ENCODE data around the gene PLA2G6. TPM values are rescaled to one million over a fixed set of nuclear protein-coding genes. Genes with fewer than 3 reads are reported as not detected.
"Not testable (repeated sequence)": the region's sequence is repeated elsewhere in the genome, so short reads cannot be mapped to it uniquely, and the experiment has no call there.

The PLA2G6 gene
- total and polyA plus RNA-seq, 4 donors = 8.8 to 74.1 (median 25.4) TPM

DNA sequence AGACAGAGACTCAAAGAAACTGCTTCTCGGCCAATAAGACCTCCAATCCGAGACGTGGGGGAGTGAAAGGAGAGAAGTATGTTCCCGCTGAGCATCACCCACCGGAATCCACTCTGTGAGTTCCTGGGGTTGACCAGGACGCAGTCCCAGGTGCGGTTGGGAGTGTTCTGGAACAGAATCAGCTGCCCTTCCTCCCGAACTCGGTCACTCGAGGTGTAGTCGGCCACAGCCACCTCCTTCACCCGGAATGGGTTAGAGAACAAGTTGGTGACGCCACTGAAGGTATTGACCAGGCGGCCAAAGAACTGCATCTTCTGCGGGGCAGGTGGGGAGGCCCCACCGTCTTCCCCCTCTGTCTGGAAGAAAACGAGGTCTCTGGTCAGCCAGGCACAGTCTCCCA lies 12.5 kb downstream of the PLA2G6 start:
- intact Hi-C loops (cut with DNase I) = no loop called here
- Histone ChIP-seq H3K27me3 (ENCODE audit: control insufficient read depth in 1 of 2, insufficient read depth in 2 of 2, low read length in 1 of 2) (no peaks in the 10 kb centered on the region), H3K9me3 (ENCODE audit: control insufficient read depth, low read length) (no peaks in the 10 kb centered on the region), H3K4me1 (ENCODE audit: control insufficient read depth in 1 of 2, insufficient read depth in 2 of 2, low read length in 2 of 2) (no peaks in the 10 kb centered on the region), H3K27ac (ENCODE audit: low read depth in 1 of 2, low read length in 2 of 2) (no peak overlapping the region), H3K4me3 (ENCODE audit: low read length in 2 of 2) (no peak overlapping the region), H3K36me3 (ENCODE audit: control insufficient read depth in 1 of 2, insufficient read depth in 2 of 2, low read length in 1 of 2) (no peaks in the 10 kb centered on the region)
- DNase-seq = no peak
- ATAC-seq (ENCODE audit: low FRiP score) = no peak
- 93 to 94% methylated on average over 17 of the region's 17 CpGs for WGBS, 2 donors

GRCh38 chr22:38167988-38168407 lies 13.6 kb downstream of the PLA2G6 start:
- 6 to 12% methylated on average over 7 of the region's 7 CpGs for WGBS, 2 donors

DNA sequence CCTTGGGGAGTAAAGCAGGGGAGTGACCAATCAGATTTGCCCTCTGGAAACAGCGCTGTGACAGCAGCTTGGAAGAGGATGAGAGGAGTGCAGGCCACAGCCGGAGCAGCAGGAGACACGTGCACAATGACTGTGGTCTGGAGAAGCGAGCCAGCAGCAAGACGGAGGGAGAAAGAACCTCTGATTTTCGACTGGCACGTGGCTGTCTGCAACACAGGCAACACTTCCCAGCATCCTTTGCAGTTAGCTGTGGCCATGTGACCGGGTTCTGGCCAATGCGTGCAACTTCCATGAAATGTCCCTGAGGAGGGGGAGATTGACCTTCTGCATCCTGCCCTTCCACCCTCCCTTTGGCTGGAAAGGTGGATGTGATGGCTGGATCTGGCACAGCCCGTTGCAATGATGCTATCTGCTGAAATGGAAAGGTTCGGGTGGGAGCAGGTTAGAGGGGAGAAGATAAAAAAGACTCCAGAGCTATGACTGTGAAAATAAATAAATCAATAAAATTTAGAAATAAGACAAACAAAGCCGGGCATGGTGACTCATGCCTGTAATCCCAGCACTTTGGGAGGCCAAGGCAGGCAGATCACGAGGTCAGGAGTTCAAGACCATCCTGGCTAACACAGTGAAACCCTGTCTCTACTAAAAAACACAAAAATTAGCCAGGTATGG lies 15.6 kb downstream of the PLA2G6 start:
- intact Hi-C loops (cut with DNase I) = no loop called here
- ATAC-seq (ENCODE audit: low FRiP score) (no peak), DNase-seq (no peak)
- Histone ChIP-seq H3K9me3 (ENCODE audit: control insufficient read depth, low read length) (no peaks in the 10 kb centered on the region), H3K27me3 (ENCODE audit: control insufficient read depth in 1 of 2, insufficient read depth in 2 of 2, low read length in 1 of 2) (no peaks in the 10 kb centered on the region), H3K36me3 (ENCODE audit: control insufficient read depth in 1 of 2, insufficient read depth in 2 of 2, low read length in 1 of 2) (no peaks in the 10 kb centered on the region), H3K4me3 (ENCODE audit: low read length in 2 of 2) (no peak overlapping the region), H3K4me1 (ENCODE audit: control insufficient read depth in 1 of 2, insufficient read depth in 2 of 2, low read length in 2 of 2) (no peaks in the 10 kb centered on the region), H3K27ac (ENCODE audit: low read depth in 1 of 2, low read length in 2 of 2) (no peak overlapping the region)
- 92 to 94% methylated on average over 13 of the region's 13 CpGs for WGBS, 2 donors

More at GRCh38 chr22:38167988-38168407, 13.6 kb downstream of the PLA2G6 start:
- intact Hi-C loops (cut with DNase I) = no loop called here
- ATAC-seq (ENCODE audit: low FRiP score) = no peak
- DNase-seq = no peak
- no peaks in the 10 kb centered on the region for H3K4me1 ChIP-seq (ENCODE audit: control insufficient read depth in 1 of 2, insufficient read depth in 2 of 2, low read length in 2 of 2)
- H3K27me3 ChIP-seq (ENCODE audit: control insufficient read depth in 1 of 2, insufficient read depth in 2 of 2, low read length in 1 of 2) = no peaks in the 10 kb centered on the region
- H3K9me3 ChIP-seq (ENCODE audit: control insufficient read depth, low read length) = no peaks in the 10 kb centered on the region
- no peak overlapping the region for H3K4me3 ChIP-seq (ENCODE audit: low read length in 2 of 2)
- no peak overlapping the region for H3K27ac ChIP-seq (ENCODE audit: low read depth in 1 of 2, low read length in 2 of 2)
- no peaks in the 10 kb centered on the region for H3K36me3 ChIP-seq (ENCODE audit: control insufficient read depth in 1 of 2, insufficient read depth in 2 of 2, low read length in 1 of 2)

GRCh38 chr22:38164551-38164918 lies 17.1 kb downstream of the PLA2G6 start:
- Histone ChIP-seq H3K9me3 (ENCODE audit: control insufficient read depth, low read length) (no peaks in the 10 kb centered on the region), H3K4me3 (ENCODE audit: low read length in 2 of 2) (no peak overlapping the region), H3K27ac (ENCODE audit: low read depth in 1 of 2, low read length in 2 of 2) (no peak overlapping the region), H3K27me3 (ENCODE audit: control insufficient read depth in 1 of 2, insufficient read depth in 2 of 2, low read length in 1 of 2) (no peaks in the 10 kb centered on the region), H3K36me3 (ENCODE audit: control insufficient read depth in 1 of 2, insufficient read depth in 2 of 2, low read length in 1 of 2) (no peaks in the 10 kb centered on the region), H3K4me1 (ENCODE audit: control insufficient read depth in 1 of 2, insufficient read depth in 2 of 2, low read length in 2 of 2) (no peaks in the 10 kb centered on the region)
- intact Hi-C loops (cut with DNase I) = no loop called here
- 92 to 97% methylated on average over 7 of the region's 7 CpGs for WGBS, 2 donors
- no peak for ATAC-seq (ENCODE audit: low FRiP score)
- no peak for DNase-seq

GRCh38 chr22:38163844-38164550 lies 17.6 kb downstream of the PLA2G6 start:
- intact Hi-C loops (cut with DNase I) = no loop called here
- DNase-seq (no peak), ATAC-seq (ENCODE audit: low FRiP score) (no peak)
- H3K36me3 ChIP-seq (ENCODE audit: control insufficient read depth in 1 of 2, insufficient read depth in 2 of 2, low read length in 1 of 2) = no peaks in the 10 kb centered on the region
- H3K27me3 ChIP-seq (ENCODE audit: control insufficient read depth in 1 of 2, insufficient read depth in 2 of 2, low read length in 1 of 2) = no peaks in the 10 kb centered on the region
- no peaks in the 10 kb centered on the region for H3K9me3 ChIP-seq (ENCODE audit: control insufficient read depth, low read length)
- H3K27ac ChIP-seq (ENCODE audit: low read depth in 1 of 2, low read length in 2 of 2) = no peak overlapping the region
- 85 to 86% methylated on average over 13 of the region's 13 CpGs for WGBS, 2 donors
- H3K4me3 ChIP-seq (ENCODE audit: low read length in 2 of 2) = no peak overlapping the region
- H3K4me1 ChIP-seq (ENCODE audit: control insufficient read depth in 1 of 2, insufficient read depth in 2 of 2, low read length in 2 of 2) = no peaks in the 10 kb centered on the region

- Histone ChIP-seq H3K4me1 (ENCODE audit: control insufficient read depth in 1 of 2, insufficient read depth in 2 of 2, low read length in 2 of 2) (no peaks in the 10 kb centered on the region), H3K36me3 (ENCODE audit: control insufficient read depth in 1 of 2, insufficient read depth in 2 of 2, low read length in 1 of 2) (no peaks in the 10 kb centered on the region), H3K27me3 (ENCODE audit: control insufficient read depth in 1 of 2, insufficient read depth in 2 of 2, low read length in 1 of 2) (no peaks in the 10 kb centered on the region), H3K9me3 (ENCODE audit: control insufficient read depth, low read length) (no peaks in the 10 kb centered on the region), H3K4me3 (ENCODE audit: low read length in 2 of 2) (no peak overlapping the region), H3K27ac (ENCODE audit: low read depth in 1 of 2, low read length in 2 of 2) (no peak overlapping the region)
- intact Hi-C loops (cut with DNase I) = no loop called here
- WGBS, 2 donors = 62% methylated on average over 14 of the region's 14 CpGs
- ATAC-seq (ENCODE audit: low FRiP score) (no peak), DNase-seq (no peak)
These were observed 18.5 kb downstream of the PLA2G6 start for GRCh38 chr22:38162881-38163843.

DNA sequence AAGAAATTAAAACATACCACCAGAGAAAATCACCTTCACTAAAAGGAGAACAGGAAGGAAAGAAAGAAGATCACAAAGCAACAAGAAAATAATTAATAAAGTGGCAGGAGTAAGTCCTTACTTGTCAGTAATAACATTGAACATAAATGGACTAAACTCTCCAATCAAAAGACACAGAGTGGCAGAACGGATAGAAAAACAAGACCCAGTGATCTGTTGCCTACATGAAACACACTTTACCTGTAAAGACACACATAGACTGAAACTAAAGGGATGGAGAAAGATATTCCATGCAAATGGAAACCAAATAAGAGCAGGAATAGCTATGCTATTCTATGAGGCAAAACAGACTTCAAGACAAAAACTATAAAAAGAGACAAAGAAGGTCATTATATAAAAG lies 25.9 kb downstream of the PLA2G6 start:
- H3K36me3 ChIP-seq (ENCODE audit: control insufficient read depth in 1 of 2, insufficient read depth in 2 of 2, low read length in 1 of 2) = no peaks in the 10 kb centered on the region
- 93 to 99% methylated on average over 1 of the region's 1 CpG for WGBS, 2 donors
- intact Hi-C loops (cut with DNase I) = no loop called here
- no peaks in the 10 kb centered on the region for H3K4me1 ChIP-seq (ENCODE audit: control insufficient read depth in 1 of 2, insufficient read depth in 2 of 2, low read length in 2 of 2)
- H3K27ac ChIP-seq (ENCODE audit: low read depth in 1 of 2, low read length in 2 of 2) = no peak overlapping the region
- H3K9me3 ChIP-seq (ENCODE audit: control insufficient read depth, low read length) = no peaks in the 10 kb centered on the region
- no peaks in the 10 kb centered on the region for H3K27me3 ChIP-seq (ENCODE audit: control insufficient read depth in 1 of 2, insufficient read depth in 2 of 2, low read length in 1 of 2)
- no peak overlapping the region for H3K4me3 ChIP-seq (ENCODE audit: low read length in 2 of 2)
- no peak for ATAC-seq (ENCODE audit: low FRiP score)
- DNase-seq = no peak

DNA sequence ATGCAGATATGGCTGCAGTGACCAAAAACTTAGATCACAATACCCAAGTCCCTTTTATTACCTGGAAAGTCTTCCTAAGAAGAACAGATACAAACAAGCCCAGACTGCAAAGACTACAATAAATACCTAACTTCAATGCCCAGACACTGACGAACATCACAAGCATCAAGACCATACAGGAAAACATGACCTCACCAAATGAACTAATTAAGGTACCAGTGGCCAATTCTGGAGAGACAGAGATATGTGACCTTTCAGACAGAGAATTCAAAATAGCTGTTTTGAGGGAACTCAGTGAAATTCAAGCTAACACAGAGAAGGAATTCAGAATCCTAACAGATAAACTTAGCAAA lies 27.1 kb downstream of the PLA2G6 start:
- H3K27me3 ChIP-seq (ENCODE audit: control insufficient read depth in 1 of 2, insufficient read depth in 2 of 2, low read length in 1 of 2); intact Hi-C loops (cut with DNase I); H3K4me3 ChIP-seq (ENCODE audit: low read length in 2 of 2); H3K36me3 ChIP-seq (ENCODE audit: control insufficient read depth in 1 of 2, insufficient read depth in 2 of 2, low read length in 1 of 2); H3K4me1 ChIP-seq (ENCODE audit: control insufficient read depth in 1 of 2, insufficient read depth in 2 of 2, low read length in 2 of 2); DNase-seq; H3K9me3 ChIP-seq (ENCODE audit: control insufficient read depth, low read length); H3K27ac ChIP-seq (ENCODE audit: low read depth in 1 of 2, low read length in 2 of 2); ATAC-seq (ENCODE audit: low FRiP score): not testable (repeated sequence)
- 68 to 69% methylated on average over 1 of the region's 1 CpG for WGBS, 2 donors

All from aorta (tissue), 5 donors.